Peyer's patch (tissue), 4 donors: ENCODE measurements around the gene RPS6KA5.

Source experiments
- CTCF ChIP-seq, 6 experiments: fragments of 450-650 bp in 4 of 6; fragments of 200-600 bp in 2 of 6; sonication (generic) in 1 of 6; IDR thresholded peaks; one replicate each; pipeline ENCODE4 v1.5.1; 2017 to 2019; ENCODE audit warnings: antibody characterized with exemption in 6 of 6, mild to moderate bottlenecking in 3 of 6, moderate library complexity in 1 of 6
- POLR2A ChIP-seq, 2 donors: fragments of 450-650 bp; IDR thresholded peaks; one replicate each; pipeline ENCODE4 v1.5.1; 2017; ENCODE audit warnings: antibody characterized with exemption in 2 of 2, mild to moderate bottlenecking in 2 of 2, moderate library complexity in 2 of 2

- TF ChIP-seq CTCF (IDR thresholded peaks at IDR 0.05) (no peak), POLR2A (IDR thresholded peaks at IDR 0.05) (no peak)
These were observed 216.1 kb downstream of the RPS6KA5 start for GRCh38 chr14:90844321-90844720.
